Smooth muscle cell (in vitro differentiated cells): ENCODE results near the gene PAPOLG. TPM values are rescaled to one million over a fixed set of nuclear protein-coding genes. Genes with fewer than 3 reads are reported as not detected.

ENCODE experiments used
- DNase-seq: peaks from one replicate; lab custom pipeline; 2025; ENCODE audit not compliant: unreplicated experiment; lab: John Stamatoyannopoulos, UW
- H2AFZ ChIP-seq: fragments of 200-600 bp; sonication (generic); 2 replicates; pipeline ENCODE4 v1.6.0; 2016; ENCODE audit warnings: antibody characterized with exemption, low read depth, mild to moderate bottlenecking
- H3F3A ChIP-seq: fragments of 200-600 bp; sonication (generic); 2 replicates; pipeline ENCODE4 v1.6.0; 2017; ENCODE audit warnings: antibody characterized with exemption, low read depth
- H3K27ac ChIP-seq: fragments of 200-600 bp; sonication (generic); 2 replicates; pipeline ENCODE4 v1.5.1; 2016; ENCODE audit warnings: low read depth, mild to moderate bottlenecking
- H3K27me3 ChIP-seq: fragments of 200-600 bp; sonication (generic); 2 replicates; pipeline ENCODE4 v1.6.1; 2016; ENCODE audit warnings: low read depth, mild to moderate bottlenecking
- H3K36me3 ChIP-seq: fragments of 200-600 bp; sonication (generic); 2 replicates; pipeline ENCODE4 v1.5.1; 2016; ENCODE audit warnings: low read depth
- H3K4me1 ChIP-seq: fragments of 200-600 bp; sonication (generic); 2 replicates; pipeline ENCODE4 v1.5.1; 2016; ENCODE audit warnings: low read depth
- H3K4me2 ChIP-seq: fragments of 200-600 bp; sonication (generic); 2 replicates; pipeline ENCODE4 v1.6.0; 2016; ENCODE audit warnings: mild to moderate bottlenecking
- H3K4me3 ChIP-seq: fragments of 200-600 bp; sonication (generic); 2 replicates; pipeline ENCODE4 v1.5.1; 2016; ENCODE audit warnings: mild to moderate bottlenecking
- H3K79me2 ChIP-seq: fragments of 200-600 bp; sonication (generic); 2 replicates; pipeline ENCODE4 v1.6.0; 2016; ENCODE audit warnings: low read depth, mild to moderate bottlenecking
- H3K9ac ChIP-seq: fragments of 200-600 bp; sonication (generic); 2 replicates; pipeline ENCODE4 v1.6.0; 2016; ENCODE audit warnings: low read depth
- H3K9me3 ChIP-seq: fragments of 200-600 bp; sonication (generic); replicated peaks from 2 replicates; pipeline ENCODE4 v1.5.1; 2016; ENCODE audit warnings: low read depth
- H4K20me1 ChIP-seq: fragments of 200-600 bp; sonication (generic); 2 replicates; pipeline ENCODE4 v1.6.0; 2016; ENCODE audit warnings: low read depth
- WGBS: methylation state at CpG from one replicate; pipeline ENCODE4 v1.1.7; 2016; ENCODE audit warnings: low lambda C conversion rate; 5-methylcytosine and 5-hydroxymethylcytosine counted together
- polyA plus RNA-seq: library from polyadenylated mRNA; unstranded; fragments of >200 nt; fragmentation: Nextera tagmentation; extraction: Ambion mirVana; gene quantifications from 2 replicates; pipeline ENCODE4 v1.2.1, GENCODE V29; 2016
- total RNA-seq: library from RNA; depleted of rRNA; stranded (reverse); fragments of >200 nt; gene quantifications from 2 replicates; pipeline ENCODE4 v1.2.3, GENCODE V29; 2014
- TF ChIP-seq, protein P1 (sequence below): fragments of 200-600 bp; sonication (generic); IDR thresholded peaks from 2 replicates; pipeline ENCODE4 v1.5.1; 2017; ENCODE audit warnings: borderline replicate concordance, mild to moderate bottlenecking, antibody characterized with exemption; ENCODE audit not compliant: insufficient read depth, poor library complexity, severe bottlenecking

PAPOLG gene
- total and polyA plus RNA-seq, 2 experiments from 2014 or later = 7.4 to 19.6 TPM

DNA sequence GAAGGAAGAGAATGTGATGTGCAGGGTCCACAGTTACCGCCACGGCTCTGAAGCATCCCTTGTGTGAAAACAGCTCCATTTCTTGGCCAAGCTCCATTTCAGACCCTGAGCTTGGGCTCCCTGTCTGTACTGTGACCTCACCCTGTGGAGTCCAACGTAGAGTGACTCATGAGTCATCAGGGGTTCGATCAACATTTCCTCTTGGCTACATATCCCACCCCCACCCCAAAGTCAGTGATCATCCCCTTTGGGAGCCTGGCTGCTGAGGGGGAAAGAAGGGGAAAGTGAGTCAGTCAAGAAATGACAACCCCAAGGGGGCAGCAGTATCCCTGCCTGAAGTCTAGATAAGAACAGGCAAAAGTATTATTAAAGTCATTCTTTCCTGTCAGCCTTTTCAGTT, 62.2 kb downstream of the PAPOLG start:
- Histone ChIP-seq H3K4me3 (no peak overlapping the region), H3K4me2 (no peak overlapping the region), H3F3A (no peaks in the 10 kb centered on the region), H3K27ac (no peak overlapping the region), H3K9me3 (no peaks in the 10 kb centered on the region), H3K79me2 (no peaks in the 10 kb centered on the region), H2AFZ (no peak overlapping the region), H3K36me3 (no peaks in the 10 kb centered on the region), H4K20me1 (no peaks in the 10 kb centered on the region), H3K4me1 (no peaks in the 10 kb centered on the region), H3K9ac (no peak overlapping the region), H3K27me3 (peaks cover 9% of the 10 kb centered on the region)
- 69% methylated on average over 4 of the region's 4 CpGs for WGBS
- TF ChIP-seq, protein P1, sequence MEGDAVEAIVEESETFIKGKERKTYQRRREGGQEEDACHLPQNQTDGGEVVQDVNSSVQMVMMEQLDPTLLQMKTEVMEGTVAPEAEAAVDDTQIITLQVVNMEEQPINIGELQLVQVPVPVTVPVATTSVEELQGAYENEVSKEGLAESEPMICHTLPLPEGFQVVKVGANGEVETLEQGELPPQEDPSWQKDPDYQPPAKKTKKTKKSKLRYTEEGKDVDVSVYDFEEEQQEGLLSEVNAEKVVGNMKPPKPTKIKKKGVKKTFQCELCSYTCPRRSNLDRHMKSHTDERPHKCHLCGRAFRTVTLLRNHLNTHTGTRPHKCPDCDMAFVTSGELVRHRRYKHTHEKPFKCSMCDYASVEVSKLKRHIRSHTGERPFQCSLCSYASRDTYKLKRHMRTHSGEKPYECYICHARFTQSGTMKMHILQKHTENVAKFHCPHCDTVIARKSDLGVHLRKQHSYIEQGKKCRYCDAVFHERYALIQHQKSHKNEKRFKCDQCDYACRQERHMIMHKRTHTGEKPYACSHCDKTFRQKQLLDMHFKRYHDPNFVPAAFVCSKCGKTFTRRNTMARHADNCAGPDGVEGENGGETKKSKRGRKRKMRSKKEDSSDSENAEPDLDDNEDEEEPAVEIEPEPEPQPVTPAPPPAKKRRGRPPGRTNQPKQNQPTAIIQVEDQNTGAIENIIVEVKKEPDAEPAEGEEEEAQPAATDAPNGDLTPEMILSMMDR = no peak
- DNase-seq = no peak

- WGBS = 89% methylated on average over 15 of the region's 15 CpGs
- DNase-seq = no peak
- no peak overlapping the region for H3K9ac ChIP-seq
- no peaks in the 10 kb centered on the region for H3K4me1 ChIP-seq
- peaks cover 3% of the 10 kb centered on the region for H3K27me3 ChIP-seq
- no peak overlapping the region for H3K27ac ChIP-seq
- no peaks in the 10 kb centered on the region for H3K36me3 ChIP-seq
- no peaks in the 10 kb centered on the region for H3K79me2 ChIP-seq
- no peaks in the 10 kb centered on the region for H3K9me3 ChIP-seq
- TF ChIP-seq, protein P1 = no peak
- no peak overlapping the region for H2AFZ ChIP-seq
- no peaks in the 10 kb centered on the region for H3F3A ChIP-seq
- no peaks in the 10 kb centered on the region for H4K20me1 ChIP-seq
- no peak overlapping the region for H3K4me3 ChIP-seq
- H3K4me2 ChIP-seq = no peak overlapping the region
Observed at GRCh38 chr2:60819155-60819862, 63.2 kb downstream of the PAPOLG start.

- H4K20me1 ChIP-seq = no peaks in the 10 kb centered on the region
- H3K27me3 ChIP-seq = no peaks in the 10 kb centered on the region
- TF ChIP-seq, protein P1 = no peak
- H3K79me2 ChIP-seq = no peaks in the 10 kb centered on the region
- 93% methylated on average over 13 of the region's 13 CpGs for WGBS
- DNase-seq = no peak
- H3K27ac ChIP-seq = no peak overlapping the region
- no peaks in the 10 kb centered on the region for H3K36me3 ChIP-seq
- H2AFZ ChIP-seq = no peak overlapping the region
- no peaks in the 10 kb centered on the region for H3K9me3 ChIP-seq
- H3K4me1 ChIP-seq = no peaks in the 10 kb centered on the region
- H3K9ac ChIP-seq = no peak overlapping the region
- no peak overlapping the region for H3K4me2 ChIP-seq
- H3K4me3 ChIP-seq = no peak overlapping the region
- no peaks in the 10 kb centered on the region for H3F3A ChIP-seq
Observed at GRCh38 chr2:60819936-60820335, 63.9 kb downstream of the PAPOLG start.
